Endothelial cell of umbilical vein (primary cell): ENCODE data around the gene SAMD1. TPM values are rescaled to one million over a fixed set of nuclear protein-coding genes. Genes with fewer than 3 reads are reported as not detected.

ENCODE experiments used
- BruUV-seq: library from RNA; stranded (reverse); fragments of 400-500 nt; replicated peaks from 2 replicates; lab custom pipeline; 2021; lab: Mats Ljungman, UMichigan
- CTCF ChIA-PET: fragments of 300-600, 350-600 bp; sonication (Branson Sonifier 250); formaldehyde crosslinking; loops from one replicate; lab custom pipeline; 2021; ENCODE audit warnings: antibody characterized with exemption, inconsistent platforms; lab: Charles Lee
- POLR2A ChIA-PET: fragments of 300-600, 350-600 bp; sonication (Branson Sonifier 250); formaldehyde crosslinking; loops from one replicate; lab custom pipeline; 2021; ENCODE audit warnings: antibody characterized with exemption, inconsistent platforms; lab: Charles Lee
- DNase-seq: peaks from one replicate; pipeline ENCODE4 v3.0.0-alpha.2; 2011; ENCODE audit warnings: low read depth, low spot score
- FAIRE-seq: peaks from 2 replicates; lab custom pipeline; 2011; peaks lifted over from hg19 to GRCh38; lab: Jason Lieb, UNC
- H2AFZ ChIP-seq: 2 replicates; pipeline ENCODE4 v1.6.0; 2012; ENCODE audit warnings: low read depth, low read length, control low read depth, inconsistent platforms
- H3K27ac ChIP-seq: 2 replicates; pipeline ENCODE4 v1.5.1; 2011; ENCODE audit warnings: low read depth, mild to moderate bottlenecking, control low read depth, low read length, moderate library complexity; ENCODE audit not compliant: insufficient read depth
- H3K27me3 ChIP-seq, 2 experiments: 2 replicates each; pipeline versions ENCODE4 v1.6.0 to v1.6.1; 2011; ENCODE audit warnings: low read length in 2 of 2, mixed read lengths in 1 of 2; ENCODE audit not compliant: control insufficient read depth in 2 of 2, insufficient read depth in 2 of 2
- H3K36me3 ChIP-seq, 2 experiments: 2 replicates in 1 of 2; 3 replicates in 1 of 2; pipeline ENCODE4 v1.5.1; 2011; ENCODE audit warnings: low read length in 2 of 2, mild to moderate bottlenecking in 1 of 2, moderate library complexity in 1 of 2; ENCODE audit not compliant: control insufficient read depth in 2 of 2, insufficient read depth in 2 of 2; ENCODE audit errors: extremely low read depth in 1 of 2
- H3K4me1 ChIP-seq: 3 replicates; pipeline ENCODE4 v1.5.1; 2011; ENCODE audit warnings: mild to moderate bottlenecking, low read length; ENCODE audit not compliant: control insufficient read depth, insufficient read depth; ENCODE audit errors: extremely low read depth
- H3K4me2 ChIP-seq: 2 replicates; pipeline ENCODE4 v1.6.1; 2011; ENCODE audit warnings: low read length, control low read depth, mixed read lengths; ENCODE audit not compliant: insufficient read depth
- H3K4me3 ChIP-seq, 3 experiments: fragments of 200-600 bp in 1 of 3; sonication (generic), shearing (Covaris generic) in 1 of 3; replicated peaks in 1 of 3; 2 replicates each; pipeline ENCODE4 v1.5.1; 2011 to 2016; ENCODE audit warnings: control low read depth in 3 of 3, low read length in 3 of 3, mild to moderate bottlenecking in 2 of 3, inconsistent platforms in 1 of 3, low read depth in 1 of 3, moderate library complexity in 1 of 3; ENCODE audit not compliant: insufficient read depth in 1 of 3
- H3K79me2 ChIP-seq: 2 replicates; pipeline ENCODE4 v1.6.0; 2012; ENCODE audit warnings: low read length, inconsistent platforms; ENCODE audit not compliant: control insufficient read depth, insufficient read depth
- H3K9ac ChIP-seq: replicated peaks from 2 replicates; pipeline ENCODE3; 2011; ENCODE audit warnings: low read length, control low read depth; ENCODE audit not compliant: insufficient read depth; ENCODE audit errors: extremely low read depth
- H3K9me1 ChIP-seq: replicated peaks from 3 replicates; pipeline ENCODE4 v1.6.0; 2011; ENCODE audit warnings: mild to moderate bottlenecking, low read length; ENCODE audit not compliant: control insufficient read depth, insufficient read depth; ENCODE audit errors: extremely low read depth
- H3K9me3 ChIP-seq: replicated peaks from 2 replicates; pipeline ENCODE4 v1.5.1; 2012; ENCODE audit warnings: low read length, inconsistent platforms; ENCODE audit not compliant: control insufficient read depth, insufficient read depth
- H4K20me1 ChIP-seq: replicated peaks from 2 replicates; pipeline ENCODE3; 2011; ENCODE audit warnings: mild to moderate bottlenecking, low read length; ENCODE audit not compliant: control insufficient read depth, insufficient read depth; ENCODE audit errors: extremely low read depth
- CTCF ChIP-seq, 2 donors: IDR thresholded peaks; 1 replicate in 1 of 2; 2 replicates in 1 of 2; pipeline ENCODE4 v1.5.1; 2011; ENCODE audit warnings: low read length in 2 of 2, mild to moderate bottlenecking in 2 of 2, moderate library complexity in 2 of 2, control low read depth in 1 of 2, inconsistent platforms in 1 of 2, low read depth in 1 of 2; ENCODE audit not compliant: insufficient read depth in 1 of 2; ENCODE audit errors: extremely low read depth in 1 of 2
- FOS ChIP-seq: IDR thresholded peaks from 2 replicates; pipeline ENCODE4 v1.6.1; 2011; ENCODE audit warnings: mild to moderate bottlenecking, low read length, moderate library complexity, borderline replicate concordance; ENCODE audit not compliant: insufficient read depth
- GATA2 ChIP-seq: IDR thresholded peaks from 2 replicates; pipeline ENCODE4 v1.7.0; 2011; ENCODE audit warnings: low read depth, mild to moderate bottlenecking, moderate library complexity, mixed read lengths, low read length; ENCODE audit not compliant: insufficient read length, insufficient read depth
- JUN ChIP-seq: IDR thresholded peaks from 2 replicates; pipeline ENCODE4 v1.6.1; 2011; ENCODE audit warnings: borderline replicate concordance, low read depth; ENCODE audit not compliant: insufficient read length, insufficient read depth
- MAX ChIP-seq: IDR thresholded peaks from 2 replicates; pipeline ENCODE4 v1.6.1; 2011; ENCODE audit not compliant: insufficient read depth, insufficient read length
- MYC ChIP-seq: IDR thresholded peaks from one replicate; pipeline ENCODE4 v1.6.1; 2011; ENCODE audit warnings: mild to moderate bottlenecking, low read depth, low read length
- POLR2A ChIP-seq: IDR thresholded peaks from 2 replicates; pipeline ENCODE4 v1.6.1; 2012; ENCODE audit warnings: low read depth, mild to moderate bottlenecking, control low read depth, low read length
- POLR2AphosphoS5 ChIP-seq: IDR thresholded peaks from 2 replicates; pipeline ENCODE4 v1.6.1; 2012; ENCODE audit warnings: low read depth, mild to moderate bottlenecking, control low read depth, low read length, moderate library complexity; ENCODE audit not compliant: insufficient read depth
- dilution Hi-C: fragments of 300-500 bp; cut with MboI; formaldehyde crosslinking; loops from one replicate; pipeline ENCODE4 v1.15.0; 2019; ENCODE audit warnings: low sequenced_read_pairs; ENCODE audit not compliant: extremely low pct_ligation_motif_present
- intact Hi-C: fragments of 100-400 bp; cut with micrococcal nuclease; formaldehyde crosslinking; loops from one replicate; pipeline ENCODE4 v1.10.0; 2022
- polyA plus RNA-seq, 4 experiments: library from polyadenylated mRNA; depleted of rRNA in 3 of 4; stranded (reverse) in 3 of 4; unstranded in 1 of 4; fragments of >200 nt; gene quantifications; 2 replicates each; pipeline versions ENCODE4 v1.2.1 to v1.2.3, GENCODE V29; 2011 to 2012; ENCODE audit warnings: missing spikeins in 1 of 4
- total RNA-seq: library from RNA; stranded (reverse); gene quantifications from 2 replicates; pipeline ENCODE4 v1.2.3, GENCODE V29; 2021

Gene SAMD1
- total and polyA plus RNA-seq, 2 donors (not counting 3 experiments of a cell fraction or from before 2014, with no cell fraction given): 14.1 to 35.9 TPM

GRCh38 chr19:14116918-14117578 lies 26.5 kb upstream of the SAMD1 start:
- TF ChIP-seq MYC: no peak
- TF ChIP-seq GATA2: no peak
- no peak for TF ChIP-seq MAX
- TF ChIP-seq FOS: no peak
- no peak for TF ChIP-seq POLR2A
- TF ChIP-seq CTCF (IDR thresholded peaks at IDR 0.05; ENCODE audit: extremely low read depth in 1 of 2, insufficient read depth in 1 of 2, low read depth in 1 of 2, low read length in 2 of 2): no peak
- no peak for TF ChIP-seq JUN
- no peak for TF ChIP-seq POLR2AphosphoS5
- H3K4me1 ChIP-seq: peaks cover 25% of the 10 kb centered on the region
- POLR2A ChIA-PET: no interaction called here
- dilution Hi-C loops: no loop called here
- no peak overlapping the region for H3K27ac ChIP-seq
- BruUV-seq: no TSS peak
- no peak for DNase-seq
- peak overlapping the region; percentile 51 for H3K9ac ChIP-seq
- intact Hi-C loops: loop anchor here (1.0 to 2.0 kb wide), 3 partner anchors 26 to 237 kb away; partner anchors contain the start of gene SAMD1
- CTCF ChIA-PET: interaction anchor here (1.1 to 4.8 kb wide), 4 partner anchors 13 to 27 kb away, joined by 3 to 27 read pairs (median 8); partner anchors contain the start of gene ASF1B
- no peaks in the 10 kb centered on the region for H3K9me3 ChIP-seq
- H3K79me2 ChIP-seq: peaks cover 30% of the 10 kb centered on the region
- FAIRE-seq: peak; percentile 4
- H3K9me1 ChIP-seq: no peaks in the 10 kb centered on the region
- H4K20me1 ChIP-seq: no peaks in the 10 kb centered on the region
- H3K4me2 ChIP-seq: peak overlapping the region; percentile 82
- H3K36me3 ChIP-seq: no peaks in the 10 kb centered on the region
- H3K27me3 ChIP-seq: no peaks in the 10 kb centered on the region
- H2AFZ ChIP-seq: peak overlapping the region; percentile 10
- peak overlapping the region; percentile 67 to 84 (median 80) for H3K4me3 ChIP-seq
